ENCODE measurements around the gene HNRNPUL2. TPM values are rescaled to one million over a fixed set of nuclear protein-coding genes. Genes with fewer than 3 reads are reported as not detected.

HNRNPUL2 gene
- polyA plus RNA-seq, 1 of the 3 experiments (the other 2 are of a cell fraction), result 33.5 TPM

DNA sequence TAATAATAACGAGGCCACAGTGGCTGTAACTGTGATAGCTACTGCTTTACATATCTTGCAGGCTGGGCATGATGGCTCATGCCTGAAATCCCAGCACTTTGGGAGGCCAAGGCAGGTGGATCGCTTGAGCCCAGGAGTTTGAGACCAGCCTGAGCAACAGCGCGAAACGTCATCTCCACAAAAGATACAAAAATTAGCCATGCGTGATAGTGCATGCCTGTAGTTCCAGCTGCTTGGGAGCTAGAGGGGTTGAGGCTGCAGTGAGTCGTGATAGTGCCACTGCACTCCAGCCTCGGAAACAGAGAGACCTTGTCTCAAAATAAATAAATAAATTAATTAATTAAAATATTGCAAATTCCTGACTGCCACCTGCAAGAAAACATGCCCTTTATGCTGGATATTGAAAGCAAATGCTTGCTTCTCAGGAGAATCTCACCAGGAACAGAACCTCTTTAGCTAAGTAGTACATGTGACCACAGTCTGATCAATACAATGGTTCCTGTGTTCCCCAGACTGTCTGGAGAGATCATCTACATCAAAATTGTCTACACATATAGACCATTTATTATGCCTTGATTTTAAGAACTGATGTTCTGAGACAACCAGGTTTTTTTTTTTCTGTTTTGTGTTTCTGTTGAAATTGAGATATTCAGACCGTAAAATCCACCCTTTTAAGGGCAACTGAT, 20.4 kb upstream of the HNRNPUL2 start:
- 93% methylated on average over 9 of the region's 9 CpGs for WGBS (ENCODE audit: low lambda C conversion rate)
- Histone ChIP-seq H3F3A (replicated peaks; ENCODE audit: insufficient read depth) (peaks cover 19% of the 10 kb centered on the region), H3K9me3 (no peaks in the 10 kb centered on the region), H3K4me3 (ENCODE audit: low read depth in 2 of 2, low read length in 1 of 2) (no peak overlapping the region), H3K27me3 (ENCODE audit: insufficient read depth) (no peaks in the 10 kb centered on the region), H3K4me1 (ENCODE audit: control insufficient read depth in 1 of 2, insufficient read depth in 2 of 2, low read depth in 1 of 2, low read length in 1 of 2) (peaks cover 0 to 3% of the 10 kb centered on the region in 2 experiments; a peak in 1 of 4 replicates), H3K79me2 (ENCODE audit: insufficient read depth) (peaks cover 25% of the 10 kb centered on the region; the same call in 1 of the 2 replicates), H3K9ac (no peak overlapping the region), H4K20me1 (ENCODE audit: insufficient read depth) (no peaks in the 10 kb centered on the region), H2AFZ (ENCODE audit: low read depth) (no peak overlapping the region), H3K36me3 (replicated peaks in 1 of 2; ENCODE audit: control insufficient read depth in 1 of 2, insufficient read depth in 2 of 2, low read length in 1 of 2) (peaks cover 0 to 9% of the 10 kb centered on the region in 2 experiments), H3K9me2 (no peaks in the 10 kb centered on the region), H3K27ac (ENCODE audit: low read depth in 2 of 2, low read length in 1 of 2) (peak overlapping the region in 1 of 2 experiments; percentile 20; a peak in 1 of 4 replicates), H3K4me2 (no peak overlapping the region)
- POLR2A ChIA-PET, result interaction anchor here (0.6 to 1.2 kb wide), 2 partner anchors 14 to 20 kb away, joined by 3 read pairs; partner anchors contain the start of gene POLR2G
- no peak for DNase-seq
- TF ChIP-seq, protein P1, sequence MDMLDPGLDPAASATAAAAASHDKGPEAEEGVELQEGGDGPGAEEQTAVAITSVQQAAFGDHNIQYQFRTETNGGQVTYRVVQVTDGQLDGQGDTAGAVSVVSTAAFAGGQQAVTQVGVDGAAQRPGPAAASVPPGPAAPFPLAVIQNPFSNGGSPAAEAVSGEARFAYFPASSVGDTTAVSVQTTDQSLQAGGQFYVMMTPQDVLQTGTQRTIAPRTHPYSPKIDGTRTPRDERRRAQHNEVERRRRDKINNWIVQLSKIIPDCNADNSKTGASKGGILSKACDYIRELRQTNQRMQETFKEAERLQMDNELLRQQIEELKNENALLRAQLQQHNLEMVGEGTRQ (IDR thresholded peaks at IDR 0.05; ENCODE audit: borderline replicate concordance, low read depth, low read length), result no peak
- CTCF ChIA-PET, result interaction anchor here (1.0 to 1.7 kb wide), 3 partner anchors 14 to 39 kb away, joined by 3 to 7 read pairs (median 3); no protein-coding TSS in a partner anchor

DNA sequence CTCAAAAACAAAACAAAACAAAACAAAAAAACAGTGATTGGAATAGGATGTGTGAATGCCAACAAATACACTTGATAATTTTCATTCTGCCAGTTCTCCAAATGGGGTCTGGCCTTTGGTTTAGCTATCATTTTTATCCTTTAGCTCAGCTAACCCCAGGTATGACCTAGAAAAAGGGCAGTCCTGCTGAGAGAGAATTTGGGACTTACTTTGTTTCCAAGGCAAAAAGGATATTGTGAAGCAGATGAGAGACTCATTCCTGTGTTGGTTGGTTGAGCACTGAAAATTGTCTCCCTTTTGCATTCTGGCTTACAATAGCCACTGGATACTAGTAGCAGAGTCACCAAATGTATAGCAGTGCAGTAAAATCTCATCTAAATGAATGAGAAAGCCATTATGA, 9.9 kb upstream of the HNRNPUL2 start:
- DNase-seq, result no peak
- Histone ChIP-seq H3K9me3 (no peaks in the 10 kb centered on the region), H2AFZ (ENCODE audit: low read depth) (no peak overlapping the region), H4K20me1 (ENCODE audit: insufficient read depth) (no peaks in the 10 kb centered on the region), H3K27ac (ENCODE audit: low read depth in 2 of 2, low read length in 1 of 2) (no peak overlapping the region), H3K36me3 (replicated peaks in 1 of 2; ENCODE audit: control insufficient read depth in 1 of 2, insufficient read depth in 2 of 2, low read length in 1 of 2) (peaks cover 23 to 49% of the 10 kb centered on the region in 2 experiments), H3K27me3 (ENCODE audit: insufficient read depth) (no peaks in the 10 kb centered on the region), H3K4me3 (ENCODE audit: low read depth in 2 of 2, low read length in 1 of 2) (no peak overlapping the region), H3K4me2 (no peak overlapping the region), H3K9ac (no peak overlapping the region), H3F3A (replicated peaks; ENCODE audit: insufficient read depth) (peaks cover 37% of the 10 kb centered on the region), H3K79me2 (ENCODE audit: insufficient read depth) (peaks cover 33% of the 10 kb centered on the region), H3K9me2 (no peaks in the 10 kb centered on the region), H3K4me1 (ENCODE audit: control insufficient read depth in 1 of 2, insufficient read depth in 2 of 2, low read depth in 1 of 2, low read length in 1 of 2) (no peaks in the 10 kb centered on the region)
- ChIA-PET POLR2A (interaction anchor here (1.4 kb wide), 1 partner anchor 50 kb away, joined by 3 read pairs; the partner anchor contains the start of gene TMEM179B), CTCF (interaction anchor here (1.2 kb wide), 1 partner anchor 49 kb away, joined by 5 read pairs; no protein-coding TSS in a partner anchor)
- TF ChIP-seq RCOR1 (IDR thresholded peaks at IDR 0.05; ENCODE audit: low read length) (no peak), RAD21 (IDR thresholded peaks at IDR 0.05; ENCODE audit: low read length) (no peak), FOXJ3 (CRISPR knock-in tag; IDR thresholded peaks at IDR 0.05) (no peak), GABPA (IDR thresholded peaks at IDR 0.05; ENCODE audit: low read depth) (no peak), FOSL2 (IDR thresholded peaks at IDR 0.05; ENCODE audit: borderline replicate concordance, low read depth) (no peak), JUND (IDR thresholded peaks at IDR 0.05) (no peak), RFX5 (IDR thresholded peaks at IDR 0.05; ENCODE audit: low read length) (no peak), NRF1 (IDR thresholded peaks at IDR 0.05; ENCODE audit: low read depth, low read length) (no peak), SMC3 (IDR thresholded peaks at IDR 0.05; ENCODE audit: low read depth, low read length) (no peak), SIN3A (IDR thresholded peaks at IDR 0.05; ENCODE audit: borderline replicate concordance, low read depth, low read length) (no peak), ELF1 (IDR thresholded peaks at IDR 0.05) (no peak), EZH2phosphoT487 (IDR thresholded peaks at IDR 0.05; ENCODE audit: borderline replicate concordance, low read depth) (no peak), NFIC (IDR thresholded peaks at IDR 0.05; ENCODE audit: borderline replicate concordance) (no peak)
- TF ChIP-seq, protein P2, sequence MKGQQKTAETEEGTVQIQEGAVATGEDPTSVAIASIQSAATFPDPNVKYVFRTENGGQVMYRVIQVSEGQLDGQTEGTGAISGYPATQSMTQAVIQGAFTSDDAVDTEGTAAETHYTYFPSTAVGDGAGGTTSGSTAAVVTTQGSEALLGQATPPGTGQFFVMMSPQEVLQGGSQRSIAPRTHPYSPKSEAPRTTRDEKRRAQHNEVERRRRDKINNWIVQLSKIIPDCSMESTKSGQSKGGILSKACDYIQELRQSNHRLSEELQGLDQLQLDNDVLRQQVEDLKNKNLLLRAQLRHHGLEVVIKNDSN (IDR thresholded peaks at IDR 0.05; ENCODE audit: borderline replicate concordance, low read depth), result no peak
- TF ChIP-seq, protein P3, sequence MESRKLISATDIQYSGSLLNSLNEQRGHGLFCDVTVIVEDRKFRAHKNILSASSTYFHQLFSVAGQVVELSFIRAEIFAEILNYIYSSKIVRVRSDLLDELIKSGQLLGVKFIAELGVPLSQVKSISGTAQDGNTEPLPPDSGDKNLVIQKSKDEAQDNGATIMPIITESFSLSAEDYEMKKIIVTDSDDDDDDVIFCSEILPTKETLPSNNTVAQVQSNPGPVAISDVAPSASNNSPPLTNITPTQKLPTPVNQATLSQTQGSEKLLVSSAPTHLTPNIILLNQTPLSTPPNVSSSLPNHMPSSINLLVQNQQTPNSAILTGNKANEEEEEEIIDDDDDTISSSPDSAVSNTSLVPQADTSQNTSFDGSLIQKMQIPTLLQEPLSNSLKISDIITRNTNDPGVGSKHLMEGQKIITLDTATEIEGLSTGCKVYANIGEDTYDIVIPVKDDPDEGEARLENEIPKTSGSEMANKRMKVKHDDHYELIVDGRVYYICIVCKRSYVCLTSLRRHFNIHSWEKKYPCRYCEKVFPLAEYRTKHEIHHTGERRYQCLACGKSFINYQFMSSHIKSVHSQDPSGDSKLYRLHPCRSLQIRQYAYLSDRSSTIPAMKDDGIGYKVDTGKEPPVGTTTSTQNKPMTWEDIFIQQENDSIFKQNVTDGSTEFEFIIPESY (IDR thresholded peaks at IDR 0.05; ENCODE audit: borderline replicate concordance, low read depth), result no peak
- TF ChIP-seq, protein P4, sequence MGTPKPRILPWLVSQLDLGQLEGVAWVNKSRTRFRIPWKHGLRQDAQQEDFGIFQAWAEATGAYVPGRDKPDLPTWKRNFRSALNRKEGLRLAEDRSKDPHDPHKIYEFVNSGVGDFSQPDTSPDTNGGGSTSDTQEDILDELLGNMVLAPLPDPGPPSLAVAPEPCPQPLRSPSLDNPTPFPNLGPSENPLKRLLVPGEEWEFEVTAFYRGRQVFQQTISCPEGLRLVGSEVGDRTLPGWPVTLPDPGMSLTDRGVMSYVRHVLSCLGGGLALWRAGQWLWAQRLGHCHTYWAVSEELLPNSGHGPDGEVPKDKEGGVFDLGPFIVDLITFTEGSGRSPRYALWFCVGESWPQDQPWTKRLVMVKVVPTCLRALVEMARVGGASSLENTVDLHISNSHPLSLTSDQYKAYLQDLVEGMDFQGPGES (IDR thresholded peaks at IDR 0.05; ENCODE audit: low read depth, low read length), result no peak
- TF ChIP-seq, protein P5, sequence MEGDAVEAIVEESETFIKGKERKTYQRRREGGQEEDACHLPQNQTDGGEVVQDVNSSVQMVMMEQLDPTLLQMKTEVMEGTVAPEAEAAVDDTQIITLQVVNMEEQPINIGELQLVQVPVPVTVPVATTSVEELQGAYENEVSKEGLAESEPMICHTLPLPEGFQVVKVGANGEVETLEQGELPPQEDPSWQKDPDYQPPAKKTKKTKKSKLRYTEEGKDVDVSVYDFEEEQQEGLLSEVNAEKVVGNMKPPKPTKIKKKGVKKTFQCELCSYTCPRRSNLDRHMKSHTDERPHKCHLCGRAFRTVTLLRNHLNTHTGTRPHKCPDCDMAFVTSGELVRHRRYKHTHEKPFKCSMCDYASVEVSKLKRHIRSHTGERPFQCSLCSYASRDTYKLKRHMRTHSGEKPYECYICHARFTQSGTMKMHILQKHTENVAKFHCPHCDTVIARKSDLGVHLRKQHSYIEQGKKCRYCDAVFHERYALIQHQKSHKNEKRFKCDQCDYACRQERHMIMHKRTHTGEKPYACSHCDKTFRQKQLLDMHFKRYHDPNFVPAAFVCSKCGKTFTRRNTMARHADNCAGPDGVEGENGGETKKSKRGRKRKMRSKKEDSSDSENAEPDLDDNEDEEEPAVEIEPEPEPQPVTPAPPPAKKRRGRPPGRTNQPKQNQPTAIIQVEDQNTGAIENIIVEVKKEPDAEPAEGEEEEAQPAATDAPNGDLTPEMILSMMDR (IDR thresholded peaks at IDR 0.05), result no peak
- TF ChIP-seq, protein P6, sequence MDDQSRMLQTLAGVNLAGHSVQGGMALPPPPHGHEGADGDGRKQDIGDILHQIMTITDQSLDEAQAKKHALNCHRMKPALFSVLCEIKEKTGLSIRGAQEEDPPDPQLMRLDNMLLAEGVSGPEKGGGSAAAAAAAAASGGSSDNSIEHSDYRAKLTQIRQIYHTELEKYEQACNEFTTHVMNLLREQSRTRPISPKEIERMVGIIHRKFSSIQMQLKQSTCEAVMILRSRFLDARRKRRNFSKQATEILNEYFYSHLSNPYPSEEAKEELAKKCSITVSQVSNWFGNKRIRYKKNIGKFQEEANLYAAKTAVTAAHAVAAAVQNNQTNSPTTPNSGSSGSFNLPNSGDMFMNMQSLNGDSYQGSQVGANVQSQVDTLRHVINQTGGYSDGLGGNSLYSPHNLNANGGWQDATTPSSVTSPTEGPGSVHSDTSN (IDR thresholded peaks at IDR 0.05), result no peak

Measured in SK-N-SH (cell line).